Tibial nerve (tissue), 4 donors: Measurements from ENCODE around the gene PDE6D. TPM values are rescaled to one million over a fixed set of nuclear protein-coding genes. Genes with fewer than 3 reads are reported as not detected.
A peak's percentile ranks its signal among the peaks of the same experiment; 100 is the strongest.

ENCODE experiments used
- DNase-seq, 2 donors: peaks; one replicate each; pipeline ENCODE4 v3.0.0-alpha.2; 2019; ENCODE audit warnings: low spot score in 2 of 2
- H3K27ac ChIP-seq, 4 donors: fragments of 200-600 bp; sonication (generic) in 3 of 4; one replicate each; pipeline ENCODE4 v1.5.1; 2017 to 2019; ENCODE audit warnings: mild to moderate bottlenecking in 1 of 4
- H3K27me3 ChIP-seq, 2 donors: fragments of 200-600 bp; sonication (generic) in 1 of 2; one replicate each; pipeline versions ENCODE4 v1.5.1 to v1.6.0; 2017 to 2019
- H3K36me3 ChIP-seq, 3 donors: fragments of 200-600 bp; sonication (generic); one replicate each; pipeline ENCODE4 v1.5.1; 2018 to 2019
- H3K4me1 ChIP-seq, 4 donors: fragments of 200-600 bp; sonication (generic) in 3 of 4; one replicate each; pipeline ENCODE4 v1.5.1; 2017 to 2019
- H3K4me3 ChIP-seq, 4 donors: fragments of 200-600 bp; sonication (generic) in 3 of 4; one replicate each; pipeline ENCODE4 v1.5.1; 2017 to 2019; ENCODE audit warnings: mild to moderate bottlenecking in 1 of 4, moderate library complexity in 1 of 4
- H3K9me3 ChIP-seq, 4 donors: fragments of 200-600 bp; sonication (generic) in 3 of 4; one replicate each; pipeline ENCODE4 v1.5.1; 2017 to 2019
- EP300 ChIP-seq, 2 donors: sonication (generic); formaldehyde crosslinking; IDR thresholded peaks; one replicate each; pipeline ENCODE4 v1.6.1; 2017; ENCODE audit warnings: antibody characterized with exemption in 2 of 2, mild to moderate bottlenecking in 1 of 2
- POLR2A ChIP-seq, 2 donors: fragments of 450-650 bp; IDR thresholded peaks; one replicate each; pipeline ENCODE4 v1.6.1; 2017; ENCODE audit warnings: antibody characterized with exemption in 2 of 2, mild to moderate bottlenecking in 2 of 2, moderate library complexity in 2 of 2
- WGBS, 2 donors: methylation state at CpG; one replicate each; pipeline ENCODE4 v1.1.5; 2018; 5-methylcytosine and 5-hydroxymethylcytosine counted together
- total RNA-seq, 4 donors: library from RNA; depleted of rRNA; stranded (reverse); fragments of >200 nt; gene quantifications; one replicate each; pipeline ENCODE4 v1.1.0, GENCODE V29; 2016
- TF ChIP-seq, protein P1 (sequence below), 5 experiments: fragments of 200-600 bp in 3 of 5; fragments of 450-650 bp in 2 of 5; sonication (generic) in 3 of 5; IDR thresholded peaks; one replicate each; pipeline ENCODE4 v1.5.1; 2016 to 2019; ENCODE audit warnings: antibody characterized with exemption in 5 of 5, mild to moderate bottlenecking in 3 of 5, moderate library complexity in 2 of 5

PDE6D gene
- total RNA-seq, 4 donors from 2014 or later: 18.6 to 30.8 (median 26.6) TPM

DNA sequence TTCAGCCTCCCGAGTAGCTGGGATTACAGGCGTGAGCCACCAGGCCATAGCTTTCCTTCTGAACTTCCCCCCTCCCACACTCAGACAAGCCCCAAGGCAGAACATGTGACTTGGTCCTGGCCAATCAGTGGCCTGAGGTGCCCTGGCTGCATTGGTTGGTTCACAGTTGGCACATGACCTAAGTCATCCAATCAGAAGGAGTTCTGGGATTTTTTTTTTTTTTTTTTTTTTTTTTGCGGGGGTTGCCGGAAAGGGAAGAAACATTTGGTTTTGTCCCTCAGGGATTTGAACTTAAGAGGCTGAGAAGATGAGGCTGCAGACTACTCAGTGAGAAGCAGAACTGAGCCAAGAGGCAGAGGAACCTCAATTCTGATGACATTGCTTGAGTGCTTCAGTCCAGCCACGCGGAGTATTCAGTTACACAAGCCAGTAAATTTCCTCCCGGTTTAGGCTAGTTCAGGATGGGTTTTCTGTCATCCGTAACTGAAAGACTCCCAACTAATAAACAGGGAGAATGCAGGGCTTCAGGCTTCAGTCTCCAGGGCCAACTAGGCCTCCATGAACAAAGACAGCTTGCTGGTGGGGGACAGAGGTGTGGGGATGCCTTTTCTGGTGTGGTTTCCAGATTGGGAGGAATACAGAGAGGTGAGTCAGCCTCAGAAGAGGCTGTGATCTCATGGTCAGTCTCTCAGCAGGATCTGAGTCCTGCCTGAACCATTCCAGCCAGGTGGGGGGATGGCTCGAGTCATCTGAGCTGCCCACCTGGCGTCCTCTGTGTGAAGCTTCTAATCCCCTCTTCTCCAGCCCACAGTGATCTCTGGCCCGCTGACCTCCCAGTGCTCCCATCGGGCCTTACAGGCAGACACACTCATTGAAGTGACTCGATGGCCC is 63.6 kb downstream of the PDE6D start:
- Histone ChIP-seq H3K4me1 (peaks cover 0 to 26% (median 14%) of the 10 kb centered on the region in 4 donors), H3K36me3 (peaks cover 0 to 16% (median 1%) of the 10 kb centered on the region in 3 donors), H3K9me3 (no peaks in the 10 kb centered on the region), H3K27ac (no peak overlapping the region), H3K27me3 (no peaks in the 10 kb centered on the region), H3K4me3 (no peak overlapping the region)
- TF ChIP-seq, protein P1, sequence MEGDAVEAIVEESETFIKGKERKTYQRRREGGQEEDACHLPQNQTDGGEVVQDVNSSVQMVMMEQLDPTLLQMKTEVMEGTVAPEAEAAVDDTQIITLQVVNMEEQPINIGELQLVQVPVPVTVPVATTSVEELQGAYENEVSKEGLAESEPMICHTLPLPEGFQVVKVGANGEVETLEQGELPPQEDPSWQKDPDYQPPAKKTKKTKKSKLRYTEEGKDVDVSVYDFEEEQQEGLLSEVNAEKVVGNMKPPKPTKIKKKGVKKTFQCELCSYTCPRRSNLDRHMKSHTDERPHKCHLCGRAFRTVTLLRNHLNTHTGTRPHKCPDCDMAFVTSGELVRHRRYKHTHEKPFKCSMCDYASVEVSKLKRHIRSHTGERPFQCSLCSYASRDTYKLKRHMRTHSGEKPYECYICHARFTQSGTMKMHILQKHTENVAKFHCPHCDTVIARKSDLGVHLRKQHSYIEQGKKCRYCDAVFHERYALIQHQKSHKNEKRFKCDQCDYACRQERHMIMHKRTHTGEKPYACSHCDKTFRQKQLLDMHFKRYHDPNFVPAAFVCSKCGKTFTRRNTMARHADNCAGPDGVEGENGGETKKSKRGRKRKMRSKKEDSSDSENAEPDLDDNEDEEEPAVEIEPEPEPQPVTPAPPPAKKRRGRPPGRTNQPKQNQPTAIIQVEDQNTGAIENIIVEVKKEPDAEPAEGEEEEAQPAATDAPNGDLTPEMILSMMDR (IDR thresholded peaks at IDR 0.05): no peak
- TF ChIP-seq EP300 (IDR thresholded peaks at IDR 0.05): no peak
- TF ChIP-seq POLR2A (IDR thresholded peaks at IDR 0.05): no peak
- WGBS, 2 donors: 83 to 88% methylated on average over 13 of the region's 13 CpGs
- no peak for DNase-seq

DNA sequence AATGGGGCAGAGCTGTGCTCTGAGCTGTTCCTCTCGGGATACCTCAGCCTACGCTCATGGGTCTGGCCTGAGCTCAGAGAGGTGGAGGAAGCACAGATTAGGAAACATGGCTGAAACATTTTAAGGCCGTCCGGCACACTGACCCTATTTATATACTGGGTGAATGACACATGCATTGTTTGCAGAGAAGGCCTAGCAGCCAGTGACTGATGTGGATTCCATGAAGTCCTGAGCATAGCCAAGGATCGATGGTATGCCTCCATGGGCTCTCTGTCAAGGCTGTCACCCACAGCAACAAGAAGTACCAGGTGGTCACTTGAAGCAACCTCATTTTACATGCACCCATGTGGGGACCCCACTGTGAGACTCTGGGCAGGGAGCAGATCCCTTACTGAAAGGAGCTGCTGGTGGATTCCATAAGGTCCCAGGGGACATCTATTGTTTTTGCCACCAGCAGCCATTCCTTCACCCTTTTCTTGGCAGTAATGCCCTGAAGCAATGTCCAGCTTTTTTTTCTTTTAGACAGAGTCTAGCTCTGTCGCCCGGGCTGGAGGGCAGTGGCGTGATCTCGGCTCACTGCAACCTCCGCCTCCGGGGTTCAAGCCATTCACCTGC is 64.3 kb downstream of the PDE6D start:
- H3K9me3 ChIP-seq: no peaks in the 10 kb centered on the region
- WGBS, 2 donors: 76 to 85% methylated on average over 6 to 11 of the region's 11 CpGs
- no peak overlapping the region for H3K4me3 ChIP-seq
- no peak overlapping the region for H3K27ac ChIP-seq
- DNase-seq: no peak
- peaks cover 0 to 33% (median 21%) of the 10 kb centered on the region in 4 donors for H3K4me1 ChIP-seq
- TF ChIP-seq POLR2A (IDR thresholded peaks at IDR 0.05) (no peak), EP300 (IDR thresholded peaks at IDR 0.05) (no peak)
- TF ChIP-seq, protein P1 (IDR thresholded peaks at IDR 0.05): no peak
- H3K27me3 ChIP-seq: no peaks in the 10 kb centered on the region
- peaks cover 0 to 23% (median 6%) of the 10 kb centered on the region in 3 donors for H3K36me3 ChIP-seq

DNA sequence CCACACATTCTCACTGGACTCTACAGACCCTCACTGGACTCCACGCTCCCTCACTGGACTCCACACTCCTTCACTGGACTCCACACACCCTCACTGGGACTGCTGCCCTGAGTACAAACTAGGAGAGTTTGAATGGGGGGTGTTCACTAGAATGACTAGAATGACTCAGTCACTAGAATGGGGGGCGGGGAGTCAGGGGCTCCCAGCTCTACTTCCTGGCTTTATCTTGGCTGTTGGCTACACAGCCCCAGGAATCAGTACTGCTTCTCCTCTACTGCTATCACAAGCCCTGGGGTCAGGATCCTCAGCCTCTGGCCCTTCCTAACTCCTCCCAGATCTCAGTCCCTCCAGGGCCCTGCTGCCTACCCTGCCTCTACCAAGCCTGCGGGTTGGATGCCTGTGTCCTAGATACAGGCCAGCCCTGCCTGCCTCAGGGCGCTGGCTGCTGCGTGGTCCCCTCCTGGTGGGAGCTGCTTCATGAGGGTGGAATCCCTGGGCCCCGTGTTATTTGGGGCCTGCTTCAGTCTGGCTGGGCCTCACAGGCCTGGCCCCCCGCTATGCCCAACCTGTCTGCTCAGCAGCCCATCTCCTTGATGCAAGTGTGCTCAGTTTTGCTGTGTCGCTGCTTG is 65.0 kb downstream of the PDE6D start:
- no peak for DNase-seq
- Histone ChIP-seq H3K27me3 (no peaks in the 10 kb centered on the region), H3K4me1 (peaks cover 0 to 40% (median 27%) of the 10 kb centered on the region in 4 donors), H3K4me3 (no peak overlapping the region), H3K9me3 (no peaks in the 10 kb centered on the region), H3K36me3 (peaks cover 0 to 27% (median 6%) of the 10 kb centered on the region in 3 donors), H3K27ac (no peak overlapping the region)
- 75 to 81% methylated on average over 3 to 8 of the region's 8 CpGs for WGBS, 2 donors
- TF ChIP-seq, protein P1 (IDR thresholded peaks at IDR 0.05): no peak
- TF ChIP-seq EP300 (IDR thresholded peaks at IDR 0.05): no peak
- no peak for TF ChIP-seq POLR2A (IDR thresholded peaks at IDR 0.05)

DNA sequence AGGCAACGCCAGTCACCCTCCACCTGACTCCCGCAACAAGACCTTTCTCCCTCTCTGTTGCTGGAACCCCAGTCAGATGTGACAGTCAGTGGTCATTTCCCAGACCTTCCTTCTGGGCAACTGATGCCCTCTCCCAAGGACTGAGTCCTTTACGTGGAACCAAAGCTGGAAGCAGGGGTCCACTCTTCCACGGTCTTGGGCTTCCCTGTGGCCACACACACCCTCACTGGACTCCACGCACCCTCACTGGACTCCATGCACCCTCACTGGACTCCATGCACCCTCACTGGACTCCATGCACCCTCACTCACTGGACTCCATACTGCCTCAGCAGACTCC is 65.6 kb downstream of the PDE6D start:
- WGBS, 2 donors: 47 to 53% methylated on average over 5 of the region's 5 CpGs
- H3K27me3 ChIP-seq: no peaks in the 10 kb centered on the region
- no peak overlapping the region for H3K27ac ChIP-seq
- H3K4me1 ChIP-seq: peaks cover 0 to 44% (median 28%) of the 10 kb centered on the region in 4 donors
- no peak for TF ChIP-seq POLR2A (IDR thresholded peaks at IDR 0.05)
- TF ChIP-seq, protein P1 (IDR thresholded peaks at IDR 0.05): peak in 3 of 5 experiments; percentile 3 to 18 (median 7)
- DNase-seq: no peak
- H3K36me3 ChIP-seq: peaks cover 0 to 27% (median 6%) of the 10 kb centered on the region in 3 donors
- H3K4me3 ChIP-seq: no peak overlapping the region
- no peaks in the 10 kb centered on the region for H3K9me3 ChIP-seq
